K562 (cell line): ENCODE results near the gene CCDC181. TPM values are rescaled to one million over a fixed set of nuclear protein-coding genes. Genes with fewer than 3 reads are reported as not detected.

ENCODE experiments used
- ARID3B ChIP-seq: fragments of 250-450 bp; sonication (Bioruptor Pico); IDR thresholded peaks from 2 replicates; pipeline ENCODE4 v1.4.0; 2020; ENCODE audit warnings: borderline replicate concordance
- DACH1 ChIP-seq: fragments of 450-650 bp; IDR thresholded peaks from 2 replicates; pipeline ENCODE4 v1.6.1; 2018; ENCODE audit not compliant: partially characterized antibody
- DLX4 ChIP-seq: fragments of 250-450 bp; sonication (Bioruptor Pico); IDR thresholded peaks from 2 replicates; pipeline ENCODE4 v1.6.1; 2021; ENCODE audit warnings: mild to moderate bottlenecking
- IFI16 ChIP-seq: fragments of 250-450 bp; sonication (Bioruptor Pico); IDR thresholded peaks from 2 replicates; pipeline ENCODE4 v2.1.2; 2022; ENCODE audit warnings: mild to moderate bottlenecking, inconsistent platforms
- KDM2B ChIP-seq: fragments of 250-450 bp; sonication (Bioruptor Pico); IDR thresholded peaks from 2 replicates; pipeline ENCODE4 v1.8.0; 2021; ENCODE audit warnings: mild to moderate bottlenecking, moderate library complexity
- LARP7 ChIP-seq: fragments of 450-650 bp; IDR thresholded peaks from 2 replicates; pipeline ENCODE4 v1.6.1; 2016
- MAFF ChIP-seq: IDR thresholded peaks from 2 replicates; pipeline ENCODE4 v1.6.1; 2012; ENCODE audit warnings: low read length, improper control_type of control experiment
- MAFK ChIP-seq: IDR thresholded peaks from 2 replicates; pipeline ENCODE4 v1.6.1; 2011; ENCODE audit warnings: low read length, improper control_type of control experiment
- PBX2 ChIP-seq, 2 experiments: IDR thresholded peaks in 1 of 2; conservative IDR thresholded peaks in 1 of 2; 2 replicates each; pipeline ENCODE4 v1.6.1; 2016; ENCODE audit warnings: low read depth in 2 of 2, mild to moderate bottlenecking in 1 of 2, missing compliant biosample characterization in 1 of 2, missing genetic modification characterization in 1 of 2, moderate library complexity in 1 of 2
- SMARCC2 ChIP-seq: fragments of 450-650 bp; IDR thresholded peaks from 2 replicates; pipeline ENCODE4 v1.6.1; 2017; ENCODE audit warnings: antibody characterized with exemption, moderate library complexity, mild to moderate bottlenecking, low read depth
- TAF15 ChIP-seq: fragments of 200-400 bp; formaldehyde crosslinking; IDR thresholded peaks from 2 replicates; pipeline ENCODE4 v1.6.1; 2017; ENCODE audit warnings: mild to moderate bottlenecking, low read depth, low read length, moderate library complexity
- TAL1 ChIP-seq: fragments of 450-650 bp; IDR thresholded peaks from 2 replicates; pipeline ENCODE4 v1.6.1; 2016; ENCODE audit warnings: mild to moderate bottlenecking
- ZNF121 ChIP-seq: sonication (generic); formaldehyde crosslinking; conservative IDR thresholded peaks from 2 replicates; pipeline ENCODE4 v1.8.0; 2022; ENCODE audit warnings: missing genetic modification reagents
- ZNF407 ChIP-seq: fragments of 450-650 bp; IDR thresholded peaks from 2 replicates; pipeline ENCODE4 v1.6.1; 2016; ENCODE audit warnings: low read depth
- ZZZ3 ChIP-seq: fragments of 450-650 bp; IDR thresholded peaks from 2 replicates; pipeline ENCODE4 v1.6.1; 2016; ENCODE audit warnings: antibody characterized with exemption, mild to moderate bottlenecking, moderate library complexity
- polyA plus RNA-seq, 8 experiments: library from polyadenylated mRNA; depleted of rRNA in 4 of 8; stranded (reverse) in 5 of 8; unstranded in 3 of 8; fragments of >200 nt; fragmentation: Nextera tagmentation in 2 of 8; fragmentation: Illumina TruSeq in 1 of 8; extraction: Ambion mirVana in 2 of 8; extraction: Trizol in 1 of 8; gene quantifications; 2 replicates each; pipeline versions ENCODE4 v1.2.1 to v1.2.3, GENCODE V29; 2011 to 2014; ENCODE audit warnings: inconsistent platforms in 1 of 8, missing spikeins in 1 of 8
- total RNA-seq, 7 experiments: library from RNA; depleted of rRNA in 6 of 7; stranded (reverse); fragments of >200 nt in 6 of 7; fragmentation: Illumina TruSeq in 2 of 7; extraction: Trizol in 2 of 7; gene quantifications; 2 replicates each; pipeline versions ENCODE4 v1.2.1 to v1.2.3, GENCODE V29; 2011 to 2021; ENCODE audit warnings: low replicate concordance in 1 of 7

The CCDC181 gene
- total and polyA plus RNA-seq, 9 of the 15 experiments (the other 6 are each of a cell fraction or from before 2014, with no cell fraction given): 0.04 to 0.14 TPM; not detected in 7

GRCh38 chr1:169367686-169368405 is 59.4 kb downstream of the CCDC181 start, which contains the start of the genes BLZF1 and NME7 (continued):
- TF ChIP-seq ZNF407: no peak
- no peak; the same call in 1 of the 2 replicates for TF ChIP-seq MAFF
- TF ChIP-seq DLX4 (CRISPR knock-in tag): no peak
- TF ChIP-seq SMARCC2: no peak
- TF ChIP-seq KDM2B: no peak
- no peak for TF ChIP-seq PBX2 (CRISPR knock-in tag; IDR thresholded peaks at IDR 0.05; ENCODE audit: low read depth)
- TF ChIP-seq PBX2 (tag; conservative IDR thresholded peaks at IDR 0.05; ENCODE audit: low read depth): 0 out of 2 replicates have a peak, but pooled peaks have one; percentile 11
- TF ChIP-seq TAF15: no peak
- TF ChIP-seq DACH1: peak; percentile 96
- TF ChIP-seq LARP7: no peak
- TF ChIP-seq ZNF121 (CRISPR knock-in tag): no peak
- peak; percentile 81 for TF ChIP-seq ZZZ3
- no peak for TF ChIP-seq TAL1
- TF ChIP-seq ARID3B (CRISPR knock-in tag): no peak
- 0 out of 2 replicates have a peak, but pooled peaks have one; percentile 10 for TF ChIP-seq MAFK
- TF ChIP-seq IFI16 (CRISPR knock-in tag): no peak
